ENCODE results near the gene GLP2R.

Gene GLP2R

DNA sequence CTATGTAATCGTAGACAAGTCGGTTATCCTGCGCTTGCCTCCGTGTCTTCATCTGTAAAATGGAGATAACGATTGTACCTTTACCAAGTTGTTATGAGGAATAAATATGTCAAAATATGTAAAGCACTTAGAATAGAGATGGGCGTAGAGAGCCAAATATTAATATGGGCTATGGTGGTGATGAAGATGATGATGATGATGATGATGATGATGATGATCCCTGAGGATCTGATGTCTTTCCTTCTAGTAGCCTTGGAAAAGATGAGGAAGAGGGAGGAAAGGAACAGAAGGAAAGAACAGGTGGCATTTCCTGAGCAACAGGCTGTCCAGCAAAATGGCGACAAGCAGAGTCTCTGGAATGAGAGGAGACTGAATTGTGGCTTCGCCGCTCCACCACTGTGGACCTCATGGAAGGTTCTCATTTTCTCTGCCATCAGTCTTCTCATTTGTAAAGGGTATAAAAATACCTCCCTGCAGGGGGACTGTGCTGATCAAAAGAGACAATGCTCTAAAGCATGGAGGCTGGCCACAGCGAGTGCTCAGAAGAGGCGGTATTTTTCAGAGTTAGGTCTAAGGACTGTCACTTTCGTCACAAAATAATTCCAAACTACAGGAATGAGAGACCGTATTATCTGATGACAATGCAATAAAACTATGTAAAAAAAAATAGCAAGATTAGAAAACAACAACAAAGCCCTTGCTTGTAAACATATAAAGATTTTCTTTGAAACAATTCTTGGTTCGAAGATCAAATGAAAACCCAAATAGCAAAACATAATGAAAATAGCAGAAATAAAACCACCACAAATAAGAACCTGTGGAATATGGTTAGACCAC lies 96.5 kb downstream of the GLP2R start:
- no peak for DNase-seq (ENCODE audit: low spot score)

DNA sequence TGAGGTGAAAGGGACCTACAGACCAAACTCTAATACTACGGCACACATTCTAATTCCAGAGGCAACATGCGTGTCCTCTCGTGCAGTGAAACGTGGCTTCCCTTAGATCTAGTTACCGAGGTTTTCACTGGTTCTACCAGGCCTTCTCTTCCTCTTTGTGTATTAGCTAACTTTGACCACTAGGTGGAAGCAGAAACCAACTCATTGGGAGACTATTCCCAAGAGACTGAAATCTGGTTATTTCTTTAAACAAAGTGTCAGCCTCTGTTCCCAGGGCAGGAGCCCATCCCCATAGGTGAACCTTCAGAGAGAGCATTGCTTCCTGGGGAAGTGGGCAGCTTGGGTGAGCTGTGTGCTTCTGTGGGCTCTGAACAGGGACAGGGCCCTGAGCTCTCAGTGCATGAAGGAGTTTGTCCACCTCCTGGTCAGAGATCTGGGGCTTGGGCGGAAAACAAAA lies 99.0 kb downstream of the GLP2R start:
- DNase-seq (ENCODE audit: low spot score), result peak; percentile 91

DNA sequence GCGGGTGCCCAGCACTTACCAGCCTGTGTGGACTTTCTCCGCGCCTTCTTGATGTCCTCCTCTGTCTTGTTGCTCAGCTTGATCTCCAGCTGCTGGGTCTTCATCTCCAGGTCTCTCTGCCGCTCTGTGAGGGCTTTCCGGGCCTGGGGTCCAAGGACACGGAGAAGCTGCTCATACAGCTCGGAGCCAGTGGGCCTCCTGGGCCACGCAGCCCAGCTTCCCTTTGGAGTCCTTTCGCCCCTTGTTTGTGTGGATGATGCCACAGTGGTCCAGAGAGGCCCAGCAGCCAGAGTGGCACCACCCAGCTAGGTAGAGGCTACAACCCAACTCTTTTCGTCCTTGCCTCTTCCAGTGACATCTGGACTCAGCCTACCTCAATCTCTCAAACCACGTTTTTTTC lies 99.7 kb downstream of the GLP2R start:
- no peak for DNase-seq (ENCODE audit: low spot score)

DNA sequence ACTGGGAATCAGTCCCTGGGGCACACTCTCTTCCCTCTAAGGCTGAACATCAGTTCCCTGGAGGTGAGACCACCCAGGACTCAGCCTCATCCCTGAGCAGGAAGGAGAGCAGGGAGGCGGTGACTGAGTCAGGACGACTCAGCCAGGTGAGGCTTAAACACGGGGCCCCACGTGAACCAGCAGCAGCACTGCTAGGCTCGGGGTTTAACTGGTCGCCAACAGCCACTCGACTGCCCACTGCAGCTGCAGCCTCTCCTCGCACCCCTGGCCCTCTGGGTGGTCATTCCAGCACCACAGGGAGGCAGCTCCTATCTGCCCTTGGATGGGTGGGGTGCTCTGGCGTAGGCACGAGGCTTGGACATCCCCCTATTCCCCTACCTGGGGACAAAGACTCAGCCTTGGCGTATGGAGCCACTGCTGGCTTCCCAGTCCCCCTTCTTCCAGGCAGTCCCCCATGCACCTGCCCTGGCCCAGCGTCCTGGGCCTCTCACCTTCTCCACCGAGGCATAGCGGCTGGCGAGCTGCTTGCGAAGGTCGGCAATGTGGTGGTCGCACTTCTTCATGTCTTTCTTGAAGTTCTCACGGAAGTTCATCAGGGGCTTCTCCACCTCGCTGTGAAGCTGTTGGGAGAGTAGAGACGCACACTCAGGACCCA lies 100.6 kb downstream of the GLP2R start:
- DNase-seq (ENCODE audit: low spot score), result no peak

DNA sequence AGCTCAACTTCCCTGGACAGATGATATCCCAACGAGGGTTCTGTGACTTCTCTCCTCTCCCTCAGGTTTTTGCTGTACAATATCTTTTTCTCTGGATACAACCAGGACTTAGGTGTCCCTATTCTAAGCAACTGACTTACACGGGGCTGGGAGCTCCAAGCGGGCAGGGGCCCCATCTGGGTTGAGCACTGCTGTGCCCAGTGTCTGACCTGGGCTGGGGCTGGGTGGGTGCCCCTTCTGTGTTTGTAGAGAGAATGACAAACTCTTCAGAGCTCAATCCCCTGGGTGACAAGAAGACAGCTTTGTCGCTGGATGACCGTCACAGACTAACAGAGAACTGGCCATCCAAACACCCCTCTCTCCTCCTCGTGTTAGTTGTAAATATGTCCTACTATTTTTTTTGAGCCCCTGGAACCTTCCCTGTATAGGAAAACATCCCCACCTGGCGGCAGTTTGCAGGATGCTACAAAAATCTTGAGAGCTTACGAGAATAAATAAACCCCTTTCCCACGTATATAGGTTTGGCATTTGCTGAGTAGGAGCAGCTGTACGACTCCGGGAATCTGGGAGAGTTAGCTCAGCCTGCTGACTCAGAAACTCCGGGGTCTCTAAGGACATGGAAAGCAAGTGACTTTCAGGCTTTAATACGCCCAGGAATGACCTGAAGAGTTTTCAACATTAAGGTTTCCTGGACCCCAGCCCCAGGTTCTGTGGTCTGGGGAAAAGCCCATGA lies 103.0 kb downstream of the GLP2R start:
- no peak for DNase-seq (ENCODE audit: low spot score)

DNA sequence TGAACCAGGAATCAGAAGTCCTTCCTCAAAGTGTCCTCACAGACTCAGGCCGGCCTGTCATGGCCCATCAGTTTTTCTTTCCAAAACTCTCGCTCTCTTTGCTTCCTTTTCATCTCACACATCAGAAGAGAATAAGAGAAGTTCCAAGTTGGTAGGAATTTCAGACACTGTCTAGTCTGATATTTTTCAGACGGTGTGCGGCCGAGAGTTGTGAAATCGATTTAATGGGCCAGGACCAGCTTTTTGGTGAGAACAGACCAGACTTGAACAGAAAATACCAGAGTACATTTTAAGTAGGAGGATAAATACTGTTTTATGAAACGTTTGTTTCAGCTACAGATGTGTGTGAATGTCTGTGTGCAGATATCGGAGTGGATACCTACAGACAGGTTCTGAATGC lies 104.1 kb downstream of the GLP2R start:
- DNase-seq (ENCODE audit: low spot score), result no peak

DNA sequence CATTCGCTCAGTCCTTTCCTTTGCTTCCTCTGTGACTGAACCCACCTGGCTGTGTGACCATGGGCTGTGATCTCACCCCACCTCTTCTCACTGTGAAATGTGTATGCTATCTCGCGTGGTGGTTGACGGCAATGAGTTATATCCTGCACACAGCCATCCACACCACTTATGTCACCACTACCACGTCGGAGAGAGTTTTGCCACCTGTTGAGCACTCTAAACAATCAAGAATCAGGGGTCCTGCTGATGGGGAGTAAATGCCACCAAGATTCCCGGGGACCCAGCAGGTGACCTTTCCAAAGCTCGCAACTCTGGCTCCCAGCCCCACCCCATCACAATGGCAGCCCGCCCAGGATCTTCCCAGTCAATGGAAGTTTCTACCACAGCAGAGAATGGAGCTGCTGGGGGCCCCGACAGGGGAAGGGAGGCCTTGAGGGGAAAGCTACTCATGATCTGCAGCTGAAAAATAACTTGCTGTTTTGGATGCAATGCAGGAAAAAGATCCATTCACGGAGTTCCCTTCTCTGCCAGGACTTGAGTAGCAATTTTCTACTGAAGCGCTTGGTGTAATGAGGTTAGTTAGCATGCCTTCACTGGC lies 105.5 kb downstream of the GLP2R start:
- no peak for DNase-seq (ENCODE audit: low spot score)

DNA sequence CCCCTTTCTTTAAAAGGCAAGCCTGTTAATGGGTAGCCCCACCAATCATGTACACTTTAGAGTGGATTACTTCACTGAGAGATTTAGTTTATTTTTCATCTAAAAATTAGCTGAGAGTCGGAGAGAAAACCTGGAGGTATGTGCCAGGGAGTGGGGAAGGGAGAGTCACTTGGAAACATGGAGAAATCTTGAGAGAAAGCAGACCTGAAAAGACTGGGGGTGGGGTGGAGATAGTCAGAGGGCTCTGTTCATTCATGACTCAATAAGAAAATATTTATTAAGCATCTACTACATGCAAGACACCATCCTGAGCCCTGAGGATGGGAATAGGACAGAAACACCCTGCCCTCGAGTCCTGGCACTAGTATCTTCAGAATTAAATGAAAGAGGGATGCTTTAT lies 106.8 kb downstream of the GLP2R start:
- DNase-seq (ENCODE audit: low spot score), result no peak

DNA sequence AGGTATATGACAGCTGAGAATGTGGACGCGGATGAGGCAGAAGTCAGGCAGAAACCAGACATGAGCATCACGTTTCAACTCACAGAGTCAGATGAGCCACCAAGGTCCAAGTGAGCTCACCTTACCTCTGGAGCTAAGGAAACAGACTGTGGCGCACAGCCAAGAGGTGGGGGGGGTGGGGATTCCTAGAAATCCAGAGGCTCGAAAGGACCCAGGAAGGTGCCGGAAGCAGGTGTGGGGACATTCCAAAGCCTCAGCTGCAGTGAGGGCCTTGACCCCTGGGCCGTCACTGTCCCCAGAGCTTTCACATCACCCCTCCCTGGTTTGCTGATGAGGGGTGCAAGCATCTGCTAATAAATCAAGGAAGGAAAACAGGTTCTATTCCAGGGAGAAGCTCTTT lies 108.6 kb downstream of the GLP2R start:
- no peak for DNase-seq (ENCODE audit: low spot score)

DNA sequence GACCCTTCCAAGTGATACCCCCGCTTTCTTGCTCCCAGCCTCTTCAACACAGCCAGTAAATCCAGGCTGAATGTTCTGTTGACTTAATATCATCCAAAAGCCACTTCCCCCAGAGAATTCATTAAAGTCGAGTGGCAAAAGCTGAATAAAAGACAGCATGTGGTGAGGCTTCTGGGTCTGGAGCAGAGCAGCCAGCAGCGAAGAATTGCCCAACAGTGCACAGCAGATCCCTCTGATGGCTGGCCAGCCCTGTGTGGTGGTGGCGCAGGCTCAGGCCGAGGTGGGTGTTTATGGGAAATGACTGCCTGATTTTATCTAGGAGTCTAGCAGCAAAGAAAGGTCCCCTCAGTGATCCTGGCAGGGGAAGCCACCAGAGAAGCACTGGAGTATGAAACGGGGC lies 109.7 kb downstream of the GLP2R start:
- no peak for DNase-seq (ENCODE audit: low spot score)

DNA sequence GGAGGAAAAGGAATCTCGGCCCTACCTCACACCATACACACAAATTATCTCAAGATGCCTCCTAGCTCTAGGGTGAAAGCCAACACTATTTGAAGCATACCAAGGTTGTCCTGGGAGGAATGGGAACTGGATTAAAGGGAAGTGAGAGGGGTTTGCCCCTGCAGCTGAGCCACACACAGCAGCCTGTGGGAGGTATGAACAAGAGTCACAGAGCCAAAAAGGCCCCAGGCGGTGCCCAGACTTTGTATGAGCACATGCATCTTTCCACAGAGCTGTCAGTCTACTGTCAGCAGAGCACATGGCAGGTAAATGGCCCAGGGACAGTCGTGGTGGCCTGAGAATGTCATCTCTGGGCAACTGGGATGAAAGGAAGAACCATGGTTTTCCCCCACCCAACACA lies 110.4 kb downstream of the GLP2R start:
- DNase-seq (ENCODE audit: low spot score), result no peak

DNA sequence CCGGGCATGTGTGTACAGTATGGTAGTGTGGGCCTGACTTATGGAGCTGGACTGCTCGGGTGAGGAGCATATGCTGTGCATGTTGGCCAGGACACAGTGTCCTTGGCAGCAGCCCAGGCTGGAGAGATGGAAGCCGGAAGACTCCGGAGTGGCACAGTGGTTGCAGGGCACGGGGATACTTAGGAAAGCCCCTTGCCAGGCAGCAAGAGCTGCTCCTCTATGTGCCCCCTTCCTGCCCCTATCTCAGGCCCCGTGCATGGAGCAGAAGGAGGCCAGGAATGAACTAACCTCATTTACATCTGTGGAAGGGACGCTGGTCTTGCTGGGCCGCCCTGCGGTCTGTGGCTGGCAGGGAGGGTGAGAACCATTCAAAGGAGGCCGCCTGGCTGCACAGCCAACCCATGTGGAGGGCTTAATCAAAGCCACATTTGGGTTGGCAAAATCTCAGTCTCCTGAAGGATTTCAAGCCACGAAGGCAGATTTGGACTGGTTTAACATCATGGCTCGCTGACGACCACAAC lies 111.6 kb downstream of the GLP2R start:
- DNase-seq (ENCODE audit: low spot score), result peak; percentile 24

DNA sequence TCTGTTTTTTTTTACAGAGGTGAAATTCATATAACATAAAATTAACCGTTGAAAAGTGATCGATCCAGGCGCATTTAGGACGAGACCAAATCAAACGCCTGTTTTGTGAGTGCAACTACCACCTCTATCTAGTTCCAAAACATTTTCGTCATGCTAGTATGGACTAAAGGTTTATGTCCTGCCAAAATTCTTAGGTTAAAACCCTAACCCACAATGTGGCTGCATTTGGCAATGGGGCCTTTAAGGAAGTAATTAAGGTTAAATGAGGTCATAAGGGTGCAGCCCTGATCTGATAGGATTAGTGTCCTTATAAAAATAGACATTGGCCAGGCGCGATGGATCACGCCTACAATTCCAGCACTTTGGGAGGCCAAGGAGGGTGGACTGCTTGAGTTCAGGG lies 112.2 kb downstream of the GLP2R start:
- DNase-seq (ENCODE audit: low spot score), result no peak

DNA sequence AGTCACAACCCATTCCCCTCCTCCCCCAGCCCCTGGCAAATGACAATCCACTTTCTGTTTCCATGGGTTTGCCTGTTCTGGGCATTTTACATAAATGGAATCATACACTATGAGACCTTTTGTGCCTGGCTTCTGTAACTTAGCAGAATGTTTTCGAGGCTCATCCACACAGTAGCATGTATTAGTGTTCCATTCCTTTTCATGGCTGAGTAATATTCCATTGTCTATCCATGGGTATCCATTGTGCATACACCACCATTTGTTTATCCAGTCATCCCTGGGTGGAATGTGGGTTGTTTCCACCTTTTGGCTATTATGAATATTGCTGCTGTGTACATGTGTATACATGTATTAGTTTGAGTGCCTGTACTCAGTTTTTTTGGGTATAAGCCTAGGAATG lies 113.0 kb downstream of the GLP2R start:
- DNase-seq (ENCODE audit: low spot score), result no peak

DNA sequence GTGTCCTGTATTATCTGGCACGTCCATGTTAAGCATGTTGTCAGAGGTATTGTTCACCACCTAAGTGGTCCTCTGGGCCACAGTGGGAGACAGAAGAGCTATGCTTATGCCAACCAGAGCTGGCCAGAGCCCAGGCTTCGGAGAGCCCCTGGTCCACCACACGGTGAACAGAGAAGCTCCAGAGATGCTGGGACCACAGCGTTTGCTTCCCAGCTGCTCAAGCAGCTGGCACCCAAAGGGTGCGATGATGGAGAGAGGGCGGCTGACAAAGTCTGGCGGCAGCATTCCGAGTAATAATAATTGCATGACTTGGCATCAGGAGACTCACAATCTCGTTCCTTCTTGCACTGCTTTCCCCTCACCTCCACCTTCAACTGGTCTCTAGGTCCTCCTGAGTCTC lies 115.1 kb downstream of the GLP2R start:
- DNase-seq (ENCODE audit: low spot score), result no peak

DNA sequence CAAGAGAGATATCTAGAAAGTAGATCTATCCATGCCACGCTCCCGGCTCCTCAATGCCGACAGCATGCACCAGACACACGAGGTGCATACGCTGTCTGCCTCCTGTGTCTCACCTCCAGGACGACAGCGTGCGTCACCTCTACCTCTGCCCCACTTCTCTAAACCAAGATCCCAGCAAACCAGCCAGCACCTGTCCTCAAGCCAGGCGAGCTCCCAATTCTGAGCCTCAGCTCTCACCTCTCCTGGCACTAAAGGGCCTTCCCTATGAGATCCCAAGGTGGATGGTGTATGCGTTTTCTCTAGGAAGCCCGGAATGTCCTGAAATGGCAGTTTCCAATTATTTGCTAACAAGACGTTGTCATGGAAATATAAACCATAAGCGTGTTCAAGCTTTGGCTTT lies 115.6 kb downstream of the GLP2R start:
- no peak for DNase-seq (ENCODE audit: low spot score)

Measured in pons (tissue), 1 donor.